ENCODE data around the gene FCN2. TPM values are rescaled to one million over a fixed set of nuclear protein-coding genes. Genes with fewer than 3 reads are reported as not detected.

The FCN2 gene
- polyA plus RNA-seq, 1 of the 3 experiments (the other 2 are of a cell fraction), result not detected

GRCh38 chr9:134870746-134871662 lies 9.6 kb upstream of the FCN2 start:
- WGBS (ENCODE audit: low lambda C conversion rate), result 74% methylated on average over 17 of the region's 30 CpGs

GRCh38 chr9:134871697-134872340 lies 8.8 kb upstream of the FCN2 start:
- no peaks in the 10 kb centered on the region for H3K36me3 ChIP-seq (replicated peaks in 1 of 2; ENCODE audit: control insufficient read depth in 1 of 2, insufficient read depth in 2 of 2, low read length in 1 of 2)
- CTCF ChIA-PET, result interaction anchor here (0.9 kb wide), 1 partner anchor 93 kb away, joined by 3 read pairs; no protein-coding TSS in a partner anchor
- H3K9me2 ChIP-seq, result no peaks in the 10 kb centered on the region
- no peak overlapping the region for H2AFZ ChIP-seq (ENCODE audit: low read depth)
- no peaks in the 10 kb centered on the region for H3K4me1 ChIP-seq (ENCODE audit: control insufficient read depth in 1 of 2, insufficient read depth in 2 of 2, low read depth in 1 of 2, low read length in 1 of 2)
- H4K20me1 ChIP-seq (ENCODE audit: insufficient read depth), result no peaks in the 10 kb centered on the region
- no peak overlapping the region for H3K4me3 ChIP-seq (ENCODE audit: low read depth in 2 of 2, low read length in 1 of 2)
- H3K79me2 ChIP-seq (ENCODE audit: insufficient read depth), result no peaks in the 10 kb centered on the region
- H3K9ac ChIP-seq, result no peak overlapping the region
- peaks cover 4% of the 10 kb centered on the region; the same call in 1 of the 2 replicates for H3K9me3 ChIP-seq
- POLR2A ChIA-PET, result no interaction called here
- no peak for TF ChIP-seq MXI1 (IDR thresholded peaks at IDR 0.05; ENCODE audit: low read depth, low read length)
- no peak for TF ChIP-seq USF2 (IDR thresholded peaks at IDR 0.05; ENCODE audit: borderline replicate concordance, low read depth, low read length)
- TF ChIP-seq EP300 (IDR thresholded peaks at IDR 0.05; ENCODE audit: borderline replicate concordance in 1 of 2, low read depth in 1 of 2, low read length in 1 of 2), result no peak
- no peak for TF ChIP-seq RFX5 (IDR thresholded peaks at IDR 0.05; ENCODE audit: low read length)
- no peak for TF ChIP-seq TCF12 (IDR thresholded peaks at IDR 0.05)
- TF ChIP-seq FOXM1 (IDR thresholded peaks at IDR 0.05; ENCODE audit: low read depth), result no peak
- TF ChIP-seq NRF1 (IDR thresholded peaks at IDR 0.05; ENCODE audit: low read depth, low read length), result no peak
- no peak for TF ChIP-seq PBX3 (IDR thresholded peaks at IDR 0.05)
- TF ChIP-seq RXRA (IDR thresholded peaks at IDR 0.05; ENCODE audit: borderline replicate concordance, low read depth), result no peak
- TF ChIP-seq GATA2 (CRISPR knock-in tag; IDR thresholded peaks at IDR 0.05), result no peak
- TF ChIP-seq JUND (IDR thresholded peaks at IDR 0.05), result no peak
- no peak for TF ChIP-seq ZBTB33 (IDR thresholded peaks at IDR 0.05; ENCODE audit: borderline replicate concordance, low read depth)
- TF ChIP-seq CHD2 (IDR thresholded peaks at IDR 0.05; ENCODE audit: low read length, partially characterized antibody), result no peak
- H3F3A ChIP-seq (replicated peaks; ENCODE audit: insufficient read depth), result no peaks in the 10 kb centered on the region
- no peak overlapping the region for H3K27ac ChIP-seq (ENCODE audit: low read depth in 2 of 2, low read length in 1 of 2)
- no peaks in the 10 kb centered on the region for H3K27me3 ChIP-seq (ENCODE audit: insufficient read depth)
- no peak overlapping the region for H3K4me2 ChIP-seq
- DNase-seq, result no peak
- WGBS (ENCODE audit: low lambda C conversion rate), result 32% methylated on average over 11 of the region's 16 CpGs

More at GRCh38 chr9:134870746-134871662, 9.6 kb upstream of the FCN2 start:
- H3K4me3 ChIP-seq (ENCODE audit: low read depth in 2 of 2, low read length in 1 of 2), result no peak overlapping the region
- TF ChIP-seq SMC3 (IDR thresholded peaks at IDR 0.05; ENCODE audit: low read depth, low read length), result no peak
- POLR2A ChIA-PET, result no interaction called here
- no peak for DNase-seq
- H2AFZ ChIP-seq (ENCODE audit: low read depth), result no peak overlapping the region
- H3K9ac ChIP-seq, result no peak overlapping the region
- no peaks in the 10 kb centered on the region for H3K36me3 ChIP-seq (replicated peaks in 1 of 2; ENCODE audit: control insufficient read depth in 1 of 2, insufficient read depth in 2 of 2, low read length in 1 of 2)
- H3K4me2 ChIP-seq, result no peak overlapping the region
- peaks cover 4% of the 10 kb centered on the region; the same call in 1 of the 2 replicates for H3K9me3 ChIP-seq
- no peaks in the 10 kb centered on the region for H3F3A ChIP-seq (replicated peaks; ENCODE audit: insufficient read depth)
- no peaks in the 10 kb centered on the region for H3K9me2 ChIP-seq
- no peak overlapping the region for H3K27ac ChIP-seq (ENCODE audit: low read depth in 2 of 2, low read length in 1 of 2)
- H3K79me2 ChIP-seq (ENCODE audit: insufficient read depth), result no peaks in the 10 kb centered on the region
- no peaks in the 10 kb centered on the region for H3K4me1 ChIP-seq (ENCODE audit: control insufficient read depth in 1 of 2, insufficient read depth in 2 of 2, low read depth in 1 of 2, low read length in 1 of 2)
- H3K27me3 ChIP-seq (ENCODE audit: insufficient read depth), result no peaks in the 10 kb centered on the region
- CTCF ChIA-PET, result interaction anchor here (0.9 kb wide), 1 partner anchor 92 kb away, joined by 3 read pairs; no protein-coding TSS in a partner anchor
- no peaks in the 10 kb centered on the region for H4K20me1 ChIP-seq (ENCODE audit: insufficient read depth)
